GM12801 (cell line): ENCODE results near the gene SHOC1.

Source experiments
- TF ChIP-seq, protein P1 (sequence below): IDR thresholded peaks from one replicate; pipeline ENCODE4 v1.5.1; 2011; ENCODE audit warnings: control low read depth; ENCODE audit not compliant: insufficient read length; ENCODE audit errors: extremely low read depth

SHOC1 gene

GRCh38 chr9:111783857-111784256 is 10.9 kb downstream of the SHOC1 start:
- TF ChIP-seq, protein P1, sequence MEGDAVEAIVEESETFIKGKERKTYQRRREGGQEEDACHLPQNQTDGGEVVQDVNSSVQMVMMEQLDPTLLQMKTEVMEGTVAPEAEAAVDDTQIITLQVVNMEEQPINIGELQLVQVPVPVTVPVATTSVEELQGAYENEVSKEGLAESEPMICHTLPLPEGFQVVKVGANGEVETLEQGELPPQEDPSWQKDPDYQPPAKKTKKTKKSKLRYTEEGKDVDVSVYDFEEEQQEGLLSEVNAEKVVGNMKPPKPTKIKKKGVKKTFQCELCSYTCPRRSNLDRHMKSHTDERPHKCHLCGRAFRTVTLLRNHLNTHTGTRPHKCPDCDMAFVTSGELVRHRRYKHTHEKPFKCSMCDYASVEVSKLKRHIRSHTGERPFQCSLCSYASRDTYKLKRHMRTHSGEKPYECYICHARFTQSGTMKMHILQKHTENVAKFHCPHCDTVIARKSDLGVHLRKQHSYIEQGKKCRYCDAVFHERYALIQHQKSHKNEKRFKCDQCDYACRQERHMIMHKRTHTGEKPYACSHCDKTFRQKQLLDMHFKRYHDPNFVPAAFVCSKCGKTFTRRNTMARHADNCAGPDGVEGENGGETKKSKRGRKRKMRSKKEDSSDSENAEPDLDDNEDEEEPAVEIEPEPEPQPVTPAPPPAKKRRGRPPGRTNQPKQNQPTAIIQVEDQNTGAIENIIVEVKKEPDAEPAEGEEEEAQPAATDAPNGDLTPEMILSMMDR: no peak

GRCh38 chr9:111783424-111783823 is 11.3 kb downstream of the SHOC1 start:
- TF ChIP-seq, protein P1: no peak

DNA sequence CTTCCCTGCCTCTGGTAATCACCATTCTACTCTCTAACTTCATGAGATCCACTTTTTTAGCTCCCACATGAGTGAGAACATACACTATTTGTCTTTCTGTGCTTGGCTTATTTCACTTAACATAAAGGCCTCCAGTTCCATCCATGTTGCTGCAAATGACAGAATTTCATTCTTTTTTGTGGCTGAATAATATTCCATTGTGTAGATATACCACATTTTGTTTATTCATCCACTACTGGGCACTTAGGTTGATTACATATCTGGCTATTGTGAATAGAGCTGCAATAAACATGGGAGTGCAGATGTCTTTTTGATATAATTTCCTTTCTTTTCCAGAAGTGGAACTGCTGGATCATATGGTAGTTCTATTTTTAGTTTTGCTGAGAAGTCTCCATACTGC is 28.7 kb downstream of the SHOC1 start:
- TF ChIP-seq, protein P1: no peak

DNA sequence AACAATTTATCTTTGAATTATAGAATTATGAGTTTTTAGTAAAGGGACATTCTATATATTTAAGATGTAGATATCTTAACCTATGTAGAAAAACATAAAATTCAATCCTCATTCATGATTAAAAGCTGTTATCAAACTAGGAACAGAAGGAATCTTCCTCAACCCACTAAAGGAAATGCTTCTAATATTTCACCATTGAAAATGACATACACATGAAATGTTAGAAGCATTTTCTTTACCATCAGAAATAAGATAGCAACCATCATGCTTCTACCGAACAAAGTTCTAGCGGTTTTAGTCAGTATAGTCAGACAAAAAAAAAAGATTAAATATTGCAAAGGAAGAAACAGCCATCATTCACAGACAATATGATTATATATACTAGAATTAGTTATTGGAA is 32.2 kb downstream of the SHOC1 start:
- TF ChIP-seq, protein P1: no peak

DNA sequence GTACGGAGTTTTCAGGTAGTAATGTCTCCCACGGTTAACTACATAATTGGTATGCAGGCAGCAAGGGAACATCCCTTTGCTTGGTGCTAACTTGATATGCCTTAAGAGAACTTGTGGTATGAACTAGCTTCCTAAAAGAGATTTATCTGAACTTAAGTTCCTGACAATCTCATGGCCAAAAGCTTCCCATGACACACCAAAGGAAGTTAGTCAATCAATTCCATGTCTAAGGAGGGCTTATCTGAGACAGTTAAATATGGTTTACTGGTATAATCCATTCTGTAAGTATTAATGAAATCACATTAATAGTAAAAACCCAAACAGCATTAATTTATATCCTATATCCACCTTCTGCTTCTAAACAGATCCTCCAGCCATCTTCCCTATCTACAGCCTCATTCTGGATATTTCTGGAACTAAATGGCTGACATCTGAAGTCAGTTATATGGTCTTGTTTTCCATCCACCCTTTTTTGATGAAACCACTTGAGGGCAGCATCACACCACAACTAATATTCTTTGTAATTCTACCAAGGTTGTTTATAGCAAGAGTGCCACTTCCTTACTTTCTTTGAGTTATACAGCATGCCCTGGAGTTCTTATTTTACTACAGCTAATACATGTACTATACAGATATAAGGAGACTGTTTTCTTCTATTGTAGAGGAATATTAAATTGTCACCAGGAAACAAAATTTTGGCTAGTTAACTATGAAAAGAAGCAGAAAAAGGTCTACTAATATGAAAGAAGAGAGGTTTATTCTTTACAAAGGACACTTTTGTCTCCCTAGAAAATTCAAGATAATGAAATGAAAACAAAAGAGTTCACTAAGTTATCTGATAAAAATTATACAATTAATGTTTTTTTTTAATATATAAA is 34.7 kb downstream of the SHOC1 start:
- TF ChIP-seq, protein P1: no peak

DNA sequence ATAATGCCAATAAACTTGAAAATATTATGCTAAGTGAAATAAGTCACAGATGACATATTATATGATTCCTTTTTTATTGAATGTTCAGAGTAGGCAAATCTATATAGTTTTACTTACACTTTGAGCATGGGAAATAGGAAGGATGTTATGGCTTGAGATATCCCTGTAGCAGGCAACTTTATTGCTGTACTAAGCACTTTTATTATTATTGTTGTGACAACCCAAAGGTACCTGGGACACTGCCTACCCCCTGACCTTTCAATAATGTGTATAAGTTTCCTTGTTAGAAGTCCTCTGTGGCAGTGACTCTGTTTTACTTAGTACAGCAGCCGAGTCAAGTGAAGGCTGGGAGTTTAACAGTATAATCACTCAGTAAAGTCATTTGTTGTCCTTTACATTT is 39.9 kb downstream of the SHOC1 start:
- TF ChIP-seq, protein P1: no peak

DNA sequence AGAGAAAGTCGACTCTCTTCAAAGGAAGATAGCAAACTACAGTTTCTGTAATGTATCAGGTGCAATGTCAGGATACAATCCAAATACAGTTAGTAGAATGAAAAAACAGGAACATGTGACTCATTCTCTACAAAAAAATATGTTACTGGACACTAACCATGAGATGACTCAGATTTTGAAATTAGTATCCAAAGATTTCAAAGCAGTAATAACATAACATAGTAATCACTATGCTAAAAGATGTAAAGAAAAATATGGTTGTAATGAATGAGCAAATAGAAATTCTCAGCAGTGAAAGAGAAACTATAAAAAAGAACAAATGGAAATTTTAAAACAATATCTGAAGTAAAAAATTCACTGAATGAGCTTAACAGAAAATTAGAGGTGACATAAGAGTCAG is 42.3 kb downstream of the SHOC1 start:
- TF ChIP-seq, protein P1: no peak
